ENCODE data around the gene COQ7. TPM values are rescaled to one million over a fixed set of nuclear protein-coding genes. Genes with fewer than 3 reads are reported as not detected.

The COQ7 gene
- total and polyA plus RNA-seq, 2 experiments from 2014 or later: 36.2 to 38.5 TPM

GRCh38 chr16:19085679-19086200, 18.3 kb downstream of the COQ7 start:
- no peak for TF ChIP-seq CTCF (IDR thresholded peaks at IDR 0.05; ENCODE audit: low read depth, low read length)
- peak; percentile 12 to 67 for DNase-seq (ENCODE audit: low read depth in 1 of 2, low spot score in 1 of 2)
- Histone ChIP-seq H3K27me3 (no peaks in the 10 kb centered on the region), H3K4me1 (ENCODE audit: low read depth) (peaks cover 6% of the 10 kb centered on the region), H3K27ac (no peak overlapping the region), H3K36me3 (no peaks in the 10 kb centered on the region), H3K9me3 (ENCODE audit: low read depth) (no peaks in the 10 kb centered on the region), H3K4me3 (no peak overlapping the region)

- peak; percentile 98 for TF ChIP-seq CTCF (IDR thresholded peaks at IDR 0.05; ENCODE audit: low read depth, low read length)
- no peak overlapping the region for H3K27ac ChIP-seq
Observed at GRCh38 chr16:19086322-19087199, 19.1 kb downstream of the COQ7 start.

GRCh38 chr16:19088341-19088916, 21.0 kb downstream of the COQ7 start:
- H3K27ac ChIP-seq: no peak overlapping the region
- peaks cover 6% of the 10 kb centered on the region for H3K4me1 ChIP-seq (ENCODE audit: low read depth)
- DNase-seq (ENCODE audit: low read depth in 1 of 2, low spot score in 1 of 2): no peak

More at GRCh38 chr16:19086322-19087199, 19.1 kb downstream of the COQ7 start:
- DNase-seq (ENCODE audit: low read depth in 1 of 2, low spot score in 1 of 2): peak; percentile 84 to 95
- Histone ChIP-seq H3K4me1 (ENCODE audit: low read depth) (peaks cover 6% of the 10 kb centered on the region), H3K9me3 (ENCODE audit: low read depth) (no peaks in the 10 kb centered on the region), H3K27me3 (no peaks in the 10 kb centered on the region), H3K36me3 (no peaks in the 10 kb centered on the region), H3K4me3 (no peak overlapping the region)

GRCh38 chr16:19089410-19089955, 22.1 kb downstream of the COQ7 start:
- Histone ChIP-seq H3K27ac (no peak overlapping the region), H3K4me1 (ENCODE audit: low read depth) (peaks cover 6% of the 10 kb centered on the region), H3K9me3 (ENCODE audit: low read depth) (no peaks in the 10 kb centered on the region), H3K27me3 (no peaks in the 10 kb centered on the region), H3K4me3 (no peak overlapping the region), H3K36me3 (no peaks in the 10 kb centered on the region)
- no peak for TF ChIP-seq CTCF (IDR thresholded peaks at IDR 0.05; ENCODE audit: low read depth, low read length)
- DNase-seq (ENCODE audit: low read depth in 1 of 2, low spot score in 1 of 2): no peak

More at GRCh38 chr16:19088341-19088916, 21.0 kb downstream of the COQ7 start:
- no peak for TF ChIP-seq CTCF (IDR thresholded peaks at IDR 0.05; ENCODE audit: low read depth, low read length)
- no peaks in the 10 kb centered on the region for H3K27me3 ChIP-seq
- H3K4me3 ChIP-seq: no peak overlapping the region
- H3K9me3 ChIP-seq (ENCODE audit: low read depth): no peaks in the 10 kb centered on the region
- H3K36me3 ChIP-seq: no peaks in the 10 kb centered on the region

GRCh38 chr16:19090916-19091315, 23.5 kb downstream of the COQ7 start:
- Histone ChIP-seq H3K4me3 (no peak overlapping the region), H3K27ac (no peak overlapping the region), H3K9me3 (ENCODE audit: low read depth) (no peaks in the 10 kb centered on the region), H3K4me1 (ENCODE audit: low read depth) (peaks cover 1% of the 10 kb centered on the region), H3K36me3 (no peaks in the 10 kb centered on the region), H3K27me3 (no peaks in the 10 kb centered on the region)
- TF ChIP-seq CTCF (IDR thresholded peaks at IDR 0.05; ENCODE audit: low read depth, low read length): no peak
- no peak for DNase-seq (ENCODE audit: low read depth in 1 of 2, low spot score in 1 of 2)

Data from cardiac muscle cell (in vitro differentiated cells and primary cell).